A549 treated with AZD2906 at 1 μM for 4 hours (cell line): Measurements from ENCODE around the gene PLPP1. TPM values are rescaled to one million over a fixed set of nuclear protein-coding genes. Genes with fewer than 3 reads are reported as not detected.

Experiments used
- total RNA-seq: library from RNA; stranded (reverse); fragments of 200-300 nt; extraction: Qiagen RNA extraction; gene quantifications from 5 replicates; pipeline ENCODE4 v1.2.3, GENCODE V29; 2022

PLPP1 gene
- 31.8 to 37.8 TPM (median 34.5 TPM) in 5 replicates for total RNA-seq

DNA sequence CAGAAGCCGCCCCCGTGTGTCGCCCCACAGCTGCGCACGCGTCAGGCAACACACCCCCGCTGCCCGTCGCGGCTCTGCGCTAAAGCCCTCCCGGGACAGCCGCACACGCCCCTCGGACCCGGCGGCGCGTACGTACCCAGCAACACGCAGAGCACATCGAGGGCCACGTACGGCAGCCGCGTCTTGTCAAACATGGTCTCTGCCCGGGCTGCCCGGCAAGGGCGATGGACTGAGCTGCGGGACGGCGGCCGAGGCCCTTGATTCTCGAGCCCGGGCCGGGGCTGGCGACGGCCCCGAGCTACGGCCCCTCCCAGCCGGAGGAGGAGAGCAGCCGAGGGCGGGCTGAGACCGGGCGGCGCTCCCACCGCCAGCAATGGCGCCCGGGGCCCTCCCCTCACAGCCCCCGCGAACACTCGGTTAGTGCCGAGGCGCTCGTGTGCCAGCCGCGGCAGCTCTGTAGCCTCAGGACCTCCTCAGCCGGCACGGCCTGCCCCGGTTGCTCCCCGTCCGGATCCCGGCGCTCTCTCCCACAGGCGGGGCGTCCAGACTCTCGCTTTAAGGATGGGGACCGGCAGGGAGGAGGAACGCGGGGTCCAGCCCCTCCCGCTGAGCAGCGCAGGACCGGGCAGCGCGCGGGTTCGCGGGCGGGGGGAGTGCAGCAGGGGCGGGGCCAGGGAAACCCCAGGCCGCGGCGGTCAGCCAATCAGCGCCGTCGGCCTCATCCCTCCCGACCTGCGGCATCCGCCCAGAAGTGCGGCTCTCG lies at the start of gene PLPP1:
Gene PLPP1 (minus strand): TSS at position 529 of the 763 bp plus-strand sequence. CDS start 335 bp downstream, at position 194.

Other genes with a start within 250 kb of the PLPP1 start
- gene DHX29, start 227.3 kb downstream of the PLPP1 start, total RNA-seq = 18.5 to 23.7 TPM (median 20.8 TPM) in 5 replicates
- 26.4 to 59.7 TPM (median 32.7 TPM) in 5 replicates for gene MTREX, start 227.0 kb downstream of the PLPP1 start, total RNA-seq
- gene SLC38A9, start 177.4 kb upstream of the PLPP1 start, total RNA-seq = 18.9 to 31.7 TPM (median 23.0 TPM) in 5 replicates
- 0.02 to 0.09 TPM (median 0.08 TPM) in 3 of 5 replicates, not detected in the others for gene DDX4, start 203.1 kb upstream of the PLPP1 start, total RNA-seq